NCI-H1694 treated with DMSO at 0.1 percent for 48 hours (cell line): Measurements from ENCODE around the gene CAMTA2.

Source experiments
- DNase-seq: peaks from one replicate; lab custom pipeline; 2025; lab: John Stamatoyannopoulos, UW

CAMTA2 gene

GRCh38 chr17:5002121-5002788 lies 14.8 kb upstream of the CAMTA2 start:
- DNase-seq = no peak

DNA sequence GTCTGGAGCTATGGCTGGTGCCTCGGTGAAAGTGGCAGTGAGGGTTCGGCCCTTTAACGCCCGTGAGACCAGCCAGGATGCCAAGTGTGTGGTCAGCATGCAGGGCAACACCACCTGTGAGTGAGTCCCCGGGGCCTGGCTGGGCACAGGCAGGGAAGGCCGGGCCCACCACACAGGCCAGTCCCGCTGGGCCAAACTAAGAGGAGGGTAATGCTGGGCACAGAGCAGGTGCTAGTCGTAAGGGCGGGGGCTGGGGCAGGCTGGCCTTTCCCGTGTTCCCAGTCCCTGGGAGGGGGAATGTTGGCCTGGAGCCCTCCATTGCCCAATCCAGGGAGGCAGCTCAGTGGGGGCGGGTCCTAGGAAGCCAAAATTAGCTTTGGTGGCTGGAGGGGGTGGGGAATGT lies 12.8 kb upstream of the CAMTA2 start:
- DNase-seq = no peak

- no peak for DNase-seq
Observed at GRCh38 chr17:4999430-5000093, 12.1 kb upstream of the CAMTA2 start.

- DNase-seq = no peak
Observed at GRCh38 chr17:4998732-4999429, 11.4 kb upstream of the CAMTA2 start.

GRCh38 chr17:4998027-4998731 lies 10.7 kb upstream of the CAMTA2 start:
- DNase-seq = no peak

- DNase-seq = peak; percentile 83
Observed at GRCh38 chr17:4997302-4998026, 10.0 kb upstream of the CAMTA2 start, which contains the start of the genes INCA1 and KIF1C. INCA1 (minus strand) TSS chr17:4997522; CDS start chr17:4994437, 3,085 bp downstream. KIF1C (plus strand) TSS chr17:4997950; CDS start chr17:5000247, 2,297 bp downstream.

DNA sequence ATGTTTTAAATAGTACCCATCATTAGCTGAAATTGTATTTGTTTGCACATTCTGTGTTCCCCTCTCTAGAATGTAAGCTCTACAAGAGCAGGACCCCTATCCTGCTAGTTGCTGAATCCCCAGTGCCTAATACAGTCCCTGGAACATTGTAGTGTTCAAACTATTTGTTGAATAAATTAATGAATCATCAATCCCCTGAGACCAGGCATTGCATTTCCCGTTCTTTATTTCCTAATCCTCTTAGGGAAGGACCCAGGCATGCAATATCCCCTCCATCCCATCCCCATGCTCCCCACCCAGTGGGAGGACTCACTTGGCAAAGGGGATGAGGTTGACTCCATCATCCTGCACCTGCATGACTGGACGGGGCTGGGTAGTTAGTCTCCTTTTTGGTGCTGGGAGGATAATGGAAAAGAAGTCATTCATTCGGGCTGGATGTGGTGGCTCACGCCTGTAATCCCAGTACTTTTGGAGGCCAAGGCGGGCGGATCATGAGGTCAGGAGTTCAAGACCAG lies 6.7 kb upstream of the CAMTA2 start:
- no peak for DNase-seq

- DNase-seq = no peak
Observed at GRCh38 chr17:4987767-4988567, 492 bp upstream of the CAMTA2 start.

- no peak for DNase-seq
Observed at GRCh38 chr17:4986403-4986802, 1.1 kb downstream of the CAMTA2 start.

DNA sequence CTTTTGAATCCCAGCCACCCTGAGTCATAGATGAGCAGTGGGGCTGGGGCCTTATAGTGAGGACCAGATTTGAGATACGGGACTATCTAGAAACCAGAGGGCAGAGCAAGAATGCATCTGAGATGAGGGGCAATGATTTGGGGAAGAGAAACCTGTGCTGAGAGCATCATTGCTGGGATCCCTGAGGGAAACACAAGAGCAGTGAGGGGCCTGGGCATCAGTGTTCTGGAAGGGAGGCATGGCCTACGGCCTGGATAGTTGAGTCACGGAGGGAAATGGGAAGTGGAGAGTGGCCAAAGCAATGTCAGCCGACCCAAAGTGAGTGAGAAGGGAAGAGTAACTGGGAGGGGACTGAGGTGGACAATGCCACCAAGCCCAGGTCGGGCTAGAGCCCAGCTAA lies 5.2 kb downstream of the CAMTA2 start:
- DNase-seq = no peak

DNA sequence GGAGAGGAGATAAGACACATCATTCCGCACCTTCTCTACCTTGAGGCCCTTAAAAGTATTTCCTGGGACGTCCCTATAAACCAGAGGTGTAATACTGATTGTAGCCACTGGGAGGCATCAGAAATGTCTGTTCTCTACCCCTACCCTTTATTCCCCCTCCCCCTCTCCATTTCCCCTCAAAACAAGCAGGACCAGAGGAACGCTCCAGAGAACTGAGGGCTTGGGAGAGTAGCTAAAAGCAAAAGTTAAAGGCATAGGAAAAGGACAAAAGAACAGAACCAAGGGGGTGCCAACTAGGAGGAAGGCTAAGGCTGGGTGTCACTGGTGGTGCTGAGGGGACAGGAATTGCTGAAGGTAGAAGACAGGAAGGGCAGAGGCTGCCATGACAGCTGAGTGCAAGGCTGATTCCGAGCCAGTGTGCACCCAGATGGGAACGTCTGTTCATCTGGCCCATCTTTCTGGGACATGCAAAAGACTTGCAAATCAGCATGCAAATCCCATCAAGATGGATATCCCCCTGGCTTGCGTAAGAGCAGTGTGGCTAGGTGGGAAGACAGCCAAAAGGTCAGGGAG lies 6.7 kb downstream of the CAMTA2 start:
- DNase-seq = peak; percentile 76

- DNase-seq = no peak
Observed at GRCh38 chr17:4978726-4979125, 8.7 kb downstream of the CAMTA2 start.

GRCh38 chr17:4974115-4974670 lies 13.3 kb downstream of the CAMTA2 start:
- DNase-seq = no peak

GRCh38 chr17:4973256-4974114 lies 14.0 kb downstream of the CAMTA2 start:
- DNase-seq = no peak

GRCh38 chr17:4972752-4973151 lies 14.7 kb downstream of the CAMTA2 start:
- no peak for DNase-seq

DNA sequence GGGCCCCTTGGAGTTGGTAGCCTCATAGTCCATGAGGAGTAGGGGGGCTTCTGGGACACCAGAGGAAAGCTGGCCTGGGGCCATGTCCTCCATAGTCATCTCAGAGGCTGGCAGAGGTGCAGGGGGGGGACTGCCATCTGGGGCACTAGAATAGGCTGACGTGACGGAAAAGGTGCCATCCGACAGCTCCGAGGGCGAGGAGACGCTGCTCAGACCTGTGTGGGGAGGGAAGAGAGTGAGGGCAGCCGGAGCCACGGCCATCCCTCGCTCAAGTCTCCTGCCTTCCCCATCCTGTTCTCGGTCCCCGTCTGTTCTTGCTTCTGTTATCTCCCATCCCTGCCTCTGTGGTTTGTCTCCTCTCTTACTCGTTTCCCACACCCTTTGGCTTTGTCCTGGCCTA lies 15.2 kb downstream of the CAMTA2 start:
- no peak for DNase-seq

DNA sequence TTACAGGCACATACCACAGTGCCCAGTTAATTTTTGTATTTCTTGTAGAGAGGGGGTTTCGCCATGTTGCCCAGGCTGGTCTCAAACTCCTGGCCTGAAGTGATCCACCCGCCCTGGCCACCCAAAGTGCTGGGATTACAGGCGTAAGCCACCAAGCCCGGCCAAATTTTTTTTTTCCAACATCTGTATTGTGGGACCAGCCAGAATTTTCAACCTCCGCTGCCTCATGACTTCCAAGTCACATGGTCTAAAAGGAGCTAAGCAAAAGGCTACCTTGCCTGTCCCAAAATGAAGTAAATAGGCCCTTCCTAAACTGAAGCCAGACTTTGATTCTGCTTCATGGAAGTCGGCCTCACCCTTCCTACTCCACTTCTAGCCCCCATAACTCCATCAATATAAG lies 15.6 kb downstream of the CAMTA2 start:
- no peak for DNase-seq

- no peak for DNase-seq
Observed at GRCh38 chr17:4970273-4970672, 17.2 kb downstream of the CAMTA2 start.

- no peak for DNase-seq
Observed at GRCh38 chr17:4969551-4970173, 17.8 kb downstream of the CAMTA2 start.
